Vagina (tissue), 2 donors: Measurements from ENCODE around the gene OXSR1. TPM values are rescaled to one million over a fixed set of nuclear protein-coding genes. Genes with fewer than 3 reads are reported as not detected.

Source experiments
- DNase-seq, 2 donors: peaks; one replicate each; pipeline ENCODE4 v3.0.0-alpha.2; 2017; ENCODE audit errors: extremely low spot score in 2 of 2
- H3K27ac ChIP-seq: fragments of 200-600 bp; sonication (generic); one replicate; pipeline ENCODE4 v1.5.1; 2019
- H3K27me3 ChIP-seq: fragments of 200-600 bp; sonication (generic); one replicate; pipeline ENCODE4 v1.5.1; 2019
- H3K36me3 ChIP-seq, 2 donors: fragments of 200-600 bp; sonication (generic); one replicate each; pipeline ENCODE4 v1.5.1; 2017 to 2019
- H3K4me1 ChIP-seq: fragments of 200-600 bp; sonication (generic); one replicate; pipeline ENCODE4 v1.5.1; 2019
- H3K4me3 ChIP-seq, 2 donors: fragments of 200-600 bp; sonication (generic); 1 replicate in 1 of 2; 2 replicates in 1 of 2; pipeline ENCODE4 v1.5.1; 2016 to 2019
- H3K9me3 ChIP-seq: fragments of 200-600 bp; sonication (generic); one replicate; pipeline ENCODE4 v1.5.1; 2019
- POLR2A ChIP-seq, 2 donors: fragments of 450-650 bp; IDR thresholded peaks; one replicate each; pipeline ENCODE4 v1.6.1; 2017; ENCODE audit warnings: antibody characterized with exemption in 2 of 2, mild to moderate bottlenecking in 2 of 2, moderate library complexity in 2 of 2
- POLR2AphosphoS5 ChIP-seq, 2 donors: sonication (generic); formaldehyde crosslinking; IDR thresholded peaks; one replicate each; pipeline ENCODE4 v1.9.0; 2017; ENCODE audit warnings: antibody characterized with exemption in 2 of 2, mild to moderate bottlenecking in 2 of 2, low read depth in 1 of 2; ENCODE audit not compliant: insufficient read depth in 1 of 2
- intact Hi-C: fragments of 100-400 bp; cut with DNase I; formaldehyde crosslinking; loops from one replicate; pipeline ENCODE4 v1.15.1; 2023
- total RNA-seq: library from RNA; depleted of rRNA; stranded (reverse); fragments of >200 nt; gene quantifications from one replicate; pipeline ENCODE4 v1.2.3, GENCODE V29; 2016
- TF ChIP-seq, protein P1 (sequence below), 3 experiments: fragments of 450-650 bp in 2 of 3; fragments of 200-600 bp in 1 of 3; sonication (generic) in 1 of 3; IDR thresholded peaks; one replicate each; pipeline ENCODE4 v1.5.1; 2017 to 2019; ENCODE audit warnings: antibody characterized with exemption in 3 of 3, mild to moderate bottlenecking in 2 of 3, moderate library complexity in 2 of 3

The OXSR1 gene
- total RNA-seq, 1 donor from 2014 or later = 22.8 TPM

DNA sequence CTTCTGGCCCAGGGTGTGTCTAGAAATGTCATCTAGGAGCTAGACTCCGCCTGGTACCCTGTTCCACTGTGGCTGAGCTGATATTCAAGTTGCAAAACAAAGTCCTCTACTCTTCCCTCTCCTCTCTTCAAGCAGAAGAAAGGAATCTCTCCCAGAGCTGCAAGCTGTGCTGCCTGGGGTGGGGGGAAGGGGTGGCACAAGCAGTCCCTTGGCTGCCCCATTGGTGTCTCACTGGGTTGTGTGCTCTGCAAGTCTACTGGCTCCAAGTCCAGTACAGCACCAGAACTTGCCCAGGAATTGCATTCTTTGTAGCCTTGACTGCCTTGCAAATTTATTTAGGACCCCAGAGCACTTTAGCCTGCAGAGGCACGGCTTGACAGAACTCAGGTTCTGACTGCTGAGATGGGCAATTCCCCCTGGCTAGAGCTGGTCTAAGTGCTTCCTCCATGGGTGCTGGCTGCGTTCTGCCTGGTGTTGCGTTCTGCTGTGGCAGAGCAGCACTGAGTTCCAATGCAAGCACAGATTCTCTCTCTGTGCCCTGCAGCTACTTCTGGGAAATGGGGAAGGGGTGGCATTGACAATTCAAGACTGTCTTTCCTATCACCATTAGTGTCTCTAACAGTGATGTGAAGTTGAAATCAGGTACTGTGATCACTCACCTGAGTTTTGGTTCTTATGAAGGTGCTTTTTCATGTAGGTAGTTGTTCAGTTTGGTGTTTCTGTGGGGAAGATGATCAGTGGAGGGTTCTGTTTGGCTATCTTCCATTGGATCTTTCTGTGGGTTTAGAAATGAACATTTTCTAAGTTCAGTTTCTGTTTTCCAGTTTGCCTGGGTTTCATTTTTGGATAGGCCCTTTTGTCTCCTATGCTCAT lies 39.5 kb downstream of the OXSR1 start:
- peaks cover 0 to 8% of the 10 kb centered on the region in 2 donors for H3K36me3 ChIP-seq
- intact Hi-C loops = no loop called here
- H3K9me3 ChIP-seq = no peaks in the 10 kb centered on the region
- DNase-seq = no peak
- no peak overlapping the region for H3K27ac ChIP-seq
- H3K4me1 ChIP-seq = no peaks in the 10 kb centered on the region
- H3K4me3 ChIP-seq = no peak overlapping the region
- H3K27me3 ChIP-seq = no peaks in the 10 kb centered on the region
- TF ChIP-seq POLR2AphosphoS5 (IDR thresholded peaks at IDR 0.05; ENCODE audit: insufficient read depth in 1 of 2, low read depth in 1 of 2) = no peak
- no peak for TF ChIP-seq POLR2A (IDR thresholded peaks at IDR 0.05)
- TF ChIP-seq, protein P1, sequence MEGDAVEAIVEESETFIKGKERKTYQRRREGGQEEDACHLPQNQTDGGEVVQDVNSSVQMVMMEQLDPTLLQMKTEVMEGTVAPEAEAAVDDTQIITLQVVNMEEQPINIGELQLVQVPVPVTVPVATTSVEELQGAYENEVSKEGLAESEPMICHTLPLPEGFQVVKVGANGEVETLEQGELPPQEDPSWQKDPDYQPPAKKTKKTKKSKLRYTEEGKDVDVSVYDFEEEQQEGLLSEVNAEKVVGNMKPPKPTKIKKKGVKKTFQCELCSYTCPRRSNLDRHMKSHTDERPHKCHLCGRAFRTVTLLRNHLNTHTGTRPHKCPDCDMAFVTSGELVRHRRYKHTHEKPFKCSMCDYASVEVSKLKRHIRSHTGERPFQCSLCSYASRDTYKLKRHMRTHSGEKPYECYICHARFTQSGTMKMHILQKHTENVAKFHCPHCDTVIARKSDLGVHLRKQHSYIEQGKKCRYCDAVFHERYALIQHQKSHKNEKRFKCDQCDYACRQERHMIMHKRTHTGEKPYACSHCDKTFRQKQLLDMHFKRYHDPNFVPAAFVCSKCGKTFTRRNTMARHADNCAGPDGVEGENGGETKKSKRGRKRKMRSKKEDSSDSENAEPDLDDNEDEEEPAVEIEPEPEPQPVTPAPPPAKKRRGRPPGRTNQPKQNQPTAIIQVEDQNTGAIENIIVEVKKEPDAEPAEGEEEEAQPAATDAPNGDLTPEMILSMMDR (IDR thresholded peaks at IDR 0.05) = no peak

DNA sequence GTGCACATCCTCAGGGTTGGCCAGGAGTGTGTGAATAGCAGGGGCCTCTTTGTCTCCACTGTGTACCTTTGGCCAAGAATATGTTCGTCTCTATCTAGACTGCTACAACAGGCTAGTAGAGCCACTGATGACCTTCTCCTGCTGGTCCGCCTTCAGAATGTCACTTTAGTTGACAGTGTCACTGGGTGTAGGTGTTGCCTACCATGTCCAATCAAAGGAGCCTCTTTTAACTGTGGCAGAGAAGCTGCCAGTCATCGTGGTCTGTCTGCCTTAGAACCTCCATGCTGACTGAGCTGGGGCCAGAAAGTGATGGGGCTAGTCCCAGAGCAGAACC lies 40.1 kb downstream of the OXSR1 start:
- DNase-seq = no peak
- Histone ChIP-seq H3K4me3 (no peak overlapping the region), H3K4me1 (peaks cover 1% of the 10 kb centered on the region), H3K9me3 (no peaks in the 10 kb centered on the region), H3K27ac (no peak overlapping the region), H3K36me3 (peaks cover 0 to 6% of the 10 kb centered on the region in 2 donors), H3K27me3 (no peaks in the 10 kb centered on the region)
- TF ChIP-seq, protein P1 (IDR thresholded peaks at IDR 0.05) = no peak
- no peak for TF ChIP-seq POLR2AphosphoS5 (IDR thresholded peaks at IDR 0.05; ENCODE audit: insufficient read depth in 1 of 2, low read depth in 1 of 2)
- no peak for TF ChIP-seq POLR2A (IDR thresholded peaks at IDR 0.05)
- intact Hi-C loops = no loop called here

DNA sequence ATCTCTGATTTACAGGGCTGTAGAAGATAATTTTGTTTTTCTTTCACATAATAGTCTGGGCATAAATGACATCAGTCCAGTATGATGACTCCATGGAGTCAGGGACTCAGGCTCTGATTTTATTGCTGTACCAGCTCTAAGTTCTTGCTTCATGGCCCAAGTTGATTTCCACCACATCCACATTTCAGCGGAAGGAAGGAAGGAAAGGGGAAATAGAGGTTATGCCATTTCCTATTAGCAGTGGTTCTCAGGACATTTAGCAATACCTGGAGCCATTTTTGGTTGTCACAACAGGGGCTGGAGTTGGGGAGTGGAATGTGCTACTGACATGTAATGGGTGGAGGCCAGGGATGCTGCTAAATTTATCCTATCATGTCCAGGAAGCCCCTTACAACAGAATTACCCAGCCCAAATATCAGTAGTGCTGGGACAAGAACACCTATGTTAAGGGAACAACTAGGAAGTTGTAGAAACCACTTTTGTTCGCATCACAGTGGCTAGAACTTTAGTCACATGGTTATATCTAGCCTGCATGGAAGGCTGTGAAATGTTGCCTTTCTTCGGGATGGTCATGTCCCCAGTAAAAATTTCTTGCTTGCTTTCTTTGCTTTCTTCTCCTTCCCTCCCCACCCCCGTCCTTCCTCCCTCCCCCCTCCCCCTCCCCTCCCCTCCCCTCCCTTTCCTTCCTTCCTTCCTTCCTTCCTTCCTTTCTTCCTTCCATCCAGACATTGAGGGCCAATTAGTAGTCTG lies 42.1 kb downstream of the OXSR1 start:
- H3K9me3 ChIP-seq = no peaks in the 10 kb centered on the region
- DNase-seq = no peak
- H3K4me3 ChIP-seq = no peak overlapping the region
- H3K27me3 ChIP-seq = no peaks in the 10 kb centered on the region
- TF ChIP-seq, protein P1 (IDR thresholded peaks at IDR 0.05) = no peak
- no peak for TF ChIP-seq POLR2A (IDR thresholded peaks at IDR 0.05)
- TF ChIP-seq POLR2AphosphoS5 (IDR thresholded peaks at IDR 0.05; ENCODE audit: insufficient read depth in 1 of 2, low read depth in 1 of 2) = no peak
- H3K36me3 ChIP-seq = peaks cover 0 to 6% of the 10 kb centered on the region in 2 donors
- no peak overlapping the region for H3K27ac ChIP-seq
- intact Hi-C loops = no loop called here
- peaks cover 4% of the 10 kb centered on the region for H3K4me1 ChIP-seq

GRCh38 chr3:38210141-38210757 lies 44.9 kb downstream of the OXSR1 start:
- no peak overlapping the region for H3K27ac ChIP-seq
- intact Hi-C loops = no loop called here
- no peak for TF ChIP-seq POLR2AphosphoS5 (IDR thresholded peaks at IDR 0.05; ENCODE audit: insufficient read depth in 1 of 2, low read depth in 1 of 2)
- no peak for TF ChIP-seq POLR2A (IDR thresholded peaks at IDR 0.05)
- TF ChIP-seq, protein P1 (IDR thresholded peaks at IDR 0.05) = no peak
- no peaks in the 10 kb centered on the region for H3K9me3 ChIP-seq
- no peak for DNase-seq
- no peaks in the 10 kb centered on the region for H3K27me3 ChIP-seq
- H3K4me1 ChIP-seq = peaks cover 11% of the 10 kb centered on the region
- H3K4me3 ChIP-seq = no peak overlapping the region
- no peaks in the 10 kb centered on the region for H3K36me3 ChIP-seq
